GM21526 (cell line): ENCODE measurements around the gene FBH1.
A peak's percentile ranks its signal among the peaks of the same experiment; 100 is the strongest.
"Not testable (repeated sequence)": the region's sequence is repeated elsewhere in the genome, so short reads cannot be mapped to it uniquely, and the experiment has no call there.

Experiments
- ATAC-seq: cut with Tn5 transposase; IDR thresholded peaks from one replicate; pipeline ENCODE4 v1.9.1; 2021; ENCODE audit warnings: moderate library complexity; ENCODE audit not compliant: unreplicated experiment, low FRiP score

Gene FBH1

GRCh38 chr10:5900247-5900646 is 10.2 kb downstream of the FBH1 start:
- ATAC-seq: no peak

- no peak for ATAC-seq
Measured at GRCh38 chr10:5902511-5903274, 12.7 kb downstream of the FBH1 start.

GRCh38 chr10:5903563-5903962 is 13.5 kb downstream of the FBH1 start:
- ATAC-seq: no peak

- ATAC-seq: peak; percentile 88
Measured at GRCh38 chr10:5904227-5904626, 14.2 kb downstream of the FBH1 start.

GRCh38 chr10:5905854-5906507 is 15.9 kb downstream of the FBH1 start:
- no peak for ATAC-seq

GRCh38 chr10:5906651-5907050 is 16.6 kb downstream of the FBH1 start:
- no peak for ATAC-seq

- not testable (repeated sequence) for ATAC-seq
Measured at GRCh38 chr10:5908676-5909075, 18.6 kb downstream of the FBH1 start.

- no peak for ATAC-seq
Measured at GRCh38 chr10:5910323-5911100, 20.5 kb downstream of the FBH1 start.

GRCh38 chr10:5911670-5912069 is 21.6 kb downstream of the FBH1 start:
- no peak for ATAC-seq

GRCh38 chr10:5913736-5914135 is 23.7 kb downstream of the FBH1 start:
- ATAC-seq: no peak

GRCh38 chr10:5915451-5915850 is 25.4 kb downstream of the FBH1 start:
- ATAC-seq: no peak

GRCh38 chr10:5917305-5917704 is 27.3 kb downstream of the FBH1 start:
- no peak for ATAC-seq

GRCh38 chr10:5918763-5919162 is 28.7 kb downstream of the FBH1 start:
- ATAC-seq: no peak

GRCh38 chr10:5919568-5919967 is 29.5 kb downstream of the FBH1 start:
- ATAC-seq: no peak

GRCh38 chr10:5921746-5922145 is 31.7 kb downstream of the FBH1 start:
- no peak for ATAC-seq

- no peak for ATAC-seq
Measured at GRCh38 chr10:5924889-5925288, 34.8 kb downstream of the FBH1 start.

- no peak for ATAC-seq
Measured at GRCh38 chr10:5927306-5927705, 37.3 kb downstream of the FBH1 start.

GRCh38 chr10:5929442-5929841 is 39.4 kb downstream of the FBH1 start:
- no peak for ATAC-seq

- no peak for ATAC-seq
Measured at GRCh38 chr10:5930272-5930671, 40.2 kb downstream of the FBH1 start.

GRCh38 chr10:5932345-5932744 is 42.3 kb downstream of the FBH1 start:
- no peak for ATAC-seq

GRCh38 chr10:5933909-5934546 is 44.0 kb downstream of the FBH1 start:
- ATAC-seq: no peak
